Measurements from ENCODE around the gene IQSEC1. TPM values are rescaled to one million over a fixed set of nuclear protein-coding genes. Genes with fewer than 3 reads are reported as not detected.

IQSEC1 gene
- total and polyA plus RNA-seq, 2 experiments from 2014 or later = 8.0 to 51.9 TPM

DNA sequence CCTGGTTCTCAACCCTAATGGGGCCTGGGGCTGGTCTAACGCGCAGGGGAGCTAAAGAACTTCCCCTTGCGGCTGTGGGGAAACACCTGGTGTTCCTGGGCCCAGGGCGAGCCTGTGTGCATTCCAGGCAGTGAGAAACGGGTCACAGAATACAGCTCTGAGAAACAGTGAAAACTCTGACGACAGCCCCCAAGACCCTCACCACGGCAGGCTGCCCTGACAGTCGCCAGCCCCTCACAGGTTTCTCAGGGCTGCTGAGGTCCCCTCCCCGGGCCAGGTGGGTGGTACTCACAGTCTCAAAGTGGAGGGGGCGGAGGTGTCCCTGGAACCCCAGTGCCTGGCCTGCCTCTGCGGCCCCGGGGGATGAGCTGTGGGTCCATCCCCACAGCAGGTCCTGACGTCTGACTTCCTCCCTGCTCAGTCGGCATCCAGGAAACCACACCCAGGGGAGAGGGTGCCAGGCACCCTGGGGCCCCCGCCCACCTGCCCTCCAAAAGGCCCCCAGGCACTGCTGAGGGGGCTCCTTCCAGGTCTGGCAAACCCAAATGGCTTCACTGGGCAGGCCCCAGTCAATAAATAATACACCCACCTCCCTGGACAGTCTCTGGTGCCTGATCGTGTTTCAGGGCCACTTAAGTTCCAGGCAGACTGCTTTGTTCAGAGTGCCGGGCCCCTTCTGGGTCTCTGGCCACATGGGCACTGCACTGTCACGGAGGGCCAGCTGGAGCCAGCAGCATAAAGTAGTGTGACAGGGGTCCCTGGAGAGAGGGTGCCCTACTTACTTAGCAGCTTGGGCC lies 57.7 kb downstream of the IQSEC1 start:
- H3K27ac Mint-ChIP-seq = no peak overlapping the region

More for the DNA sequence above, 57.7 kb downstream of the IQSEC1 start:
- Mint-ChIP-seq H3K27me3 (ENCODE audit: insufficient read depth, low read depth, poor library complexity) (peaks cover 14% of the 10 kb centered on the region), H3K4me1 (peaks cover 48% of the 10 kb centered on the region), H3K36me3 (ENCODE audit: low read depth) (no peaks in the 10 kb centered on the region; the same call in 2 of the 3 replicates), H3K4me3 (no peak overlapping the region), H3K9me3 (no peaks in the 10 kb centered on the region)
- no peak for TF ChIP-seq ETS1 (IDR thresholded peaks at IDR 0.05)
- no peak for TF ChIP-seq CTCF (conservative IDR thresholded peaks at IDR 0.05; ENCODE audit: low read depth in 2 of 2)
- no peak for TF ChIP-seq EZH2phosphoT487 (IDR thresholded peaks at IDR 0.05; ENCODE audit: unreplicated experiment)
- TF ChIP-seq, protein P1, sequence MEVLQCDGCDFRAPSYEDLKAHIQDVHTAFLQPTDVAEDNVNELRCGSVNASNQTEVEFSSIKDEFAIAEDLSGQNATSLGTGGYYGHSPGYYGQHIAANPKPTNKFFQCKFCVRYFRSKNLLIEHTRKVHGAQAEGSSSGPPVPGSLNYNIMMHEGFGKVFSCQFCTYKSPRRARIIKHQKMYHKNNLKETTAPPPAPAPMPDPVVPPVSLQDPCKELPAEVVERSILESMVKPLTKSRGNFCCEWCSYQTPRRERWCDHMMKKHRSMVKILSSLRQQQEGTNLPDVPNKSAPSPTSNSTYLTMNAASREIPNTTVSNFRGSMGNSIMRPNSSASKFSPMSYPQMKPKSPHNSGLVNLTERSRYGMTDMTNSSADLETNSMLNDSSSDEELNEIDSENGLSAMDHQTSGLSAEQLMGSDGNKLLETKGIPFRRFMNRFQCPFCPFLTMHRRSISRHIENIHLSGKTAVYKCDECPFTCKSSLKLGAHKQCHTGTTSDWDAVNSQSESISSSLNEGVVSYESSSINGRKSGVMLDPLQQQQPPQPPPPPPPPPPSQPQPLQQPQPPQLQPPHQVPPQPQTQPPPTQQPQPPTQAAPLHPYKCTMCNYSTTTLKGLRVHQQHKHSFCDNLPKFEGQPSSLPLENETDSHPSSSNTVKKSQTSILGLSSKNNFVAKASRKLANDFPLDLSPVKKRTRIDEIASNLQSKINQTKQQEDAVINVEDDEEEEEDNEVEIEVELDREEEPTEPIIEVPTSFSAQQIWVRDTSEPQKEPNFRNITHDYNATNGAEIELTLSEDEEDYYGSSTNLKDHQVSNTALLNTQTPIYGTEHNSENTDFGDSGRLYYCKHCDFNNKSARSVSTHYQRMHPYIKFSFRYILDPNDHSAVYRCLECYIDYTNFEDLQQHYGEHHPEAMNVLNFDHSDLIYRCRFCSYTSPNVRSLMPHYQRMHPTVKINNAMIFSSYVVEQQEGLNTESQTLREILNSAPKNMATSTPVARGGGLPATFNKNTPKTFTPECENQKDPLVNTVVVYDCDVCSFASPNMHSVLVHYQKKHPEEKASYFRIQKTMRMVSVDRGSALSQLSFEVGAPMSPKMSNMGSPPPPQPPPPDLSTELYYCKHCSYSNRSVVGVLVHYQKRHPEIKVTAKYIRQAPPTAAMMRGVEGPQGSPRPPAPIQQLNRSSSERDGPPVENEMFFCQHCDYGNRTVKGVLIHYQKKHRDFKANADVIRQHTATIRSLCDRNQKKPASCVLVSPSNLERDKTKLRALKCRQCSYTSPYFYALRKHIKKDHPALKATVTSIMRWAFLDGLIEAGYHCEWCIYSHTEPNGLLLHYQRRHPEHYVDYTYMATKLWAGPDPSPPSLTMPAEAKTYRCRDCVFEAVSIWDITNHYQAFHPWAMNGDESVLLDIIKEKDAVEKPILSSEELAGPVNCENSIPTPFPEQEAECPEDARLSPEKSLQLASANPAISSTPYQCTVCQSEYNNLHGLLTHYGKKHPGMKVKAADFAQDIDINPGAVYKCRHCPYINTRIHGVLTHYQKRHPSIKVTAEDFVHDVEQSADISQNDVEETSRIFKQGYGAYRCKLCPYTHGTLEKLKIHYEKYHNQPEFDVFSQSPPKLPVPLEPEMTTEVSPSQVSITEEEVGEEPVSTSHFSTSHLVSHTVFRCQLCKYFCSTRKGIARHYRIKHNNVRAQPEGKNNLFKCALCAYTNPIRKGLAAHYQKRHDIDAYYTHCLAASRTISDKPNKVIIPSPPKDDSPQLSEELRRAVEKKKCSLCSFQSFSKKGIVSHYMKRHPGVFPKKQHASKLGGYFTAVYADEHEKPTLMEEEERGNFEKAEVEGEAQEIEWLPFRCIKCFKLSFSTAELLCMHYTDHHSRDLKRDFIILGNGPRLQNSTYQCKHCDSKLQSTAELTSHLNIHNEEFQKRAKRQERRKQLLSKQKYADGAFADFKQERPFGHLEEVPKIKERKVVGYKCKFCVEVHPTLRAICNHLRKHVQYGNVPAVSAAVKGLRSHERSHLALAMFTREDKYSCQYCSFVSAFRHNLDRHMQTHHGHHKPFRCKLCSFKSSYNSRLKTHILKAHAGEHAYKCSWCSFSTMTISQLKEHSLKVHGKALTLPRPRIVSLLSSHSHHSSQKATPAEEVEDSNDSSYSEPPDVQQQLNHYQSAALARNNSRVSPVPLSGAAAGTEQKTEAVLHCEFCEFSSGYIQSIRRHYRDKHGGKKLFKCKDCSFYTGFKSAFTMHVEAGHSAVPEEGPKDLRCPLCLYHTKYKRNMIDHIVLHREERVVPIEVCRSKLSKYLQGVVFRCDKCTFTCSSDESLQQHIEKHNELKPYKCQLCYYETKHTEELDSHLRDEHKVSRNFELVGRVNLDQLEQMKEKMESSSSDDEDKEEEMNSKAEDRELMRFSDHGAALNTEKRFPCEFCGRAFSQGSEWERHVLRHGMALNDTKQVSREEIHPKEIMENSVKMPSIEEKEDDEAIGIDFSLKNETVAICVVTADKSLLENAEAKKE (CRISPR knock-in tag; IDR thresholded peaks at IDR 0.05) = no peak
- no peak for TF ChIP-seq EZH2 (IDR thresholded peaks at IDR 0.05; ENCODE audit: low read depth, unreplicated experiment)
- TF ChIP-seq NANOG (IDR thresholded peaks at IDR 0.05; ENCODE audit: borderline replicate concordance) = no peak
- TF ChIP-seq STAT1 (IDR thresholded peaks at IDR 0.05; ENCODE audit: unreplicated experiment) = no peak
- no peak for TF ChIP-seq REST (IDR thresholded peaks at IDR 0.05; ENCODE audit: unreplicated experiment)
- no peak for TF ChIP-seq JUNB (IDR thresholded peaks at IDR 0.05; ENCODE audit: unreplicated experiment)
- TF ChIP-seq POLR2AphosphoS5 (IDR thresholded peaks at IDR 0.05; ENCODE audit: low read depth) = no peak
- Histone ChIP-seq H2AFZ (no peak overlapping the region), H3K4me2 (no peak overlapping the region), H4K20me1 (replicated peaks; ENCODE audit: insufficient read depth) (no peaks in the 10 kb centered on the region), H3F3A (replicated peaks; ENCODE audit: low read depth) (no peaks in the 10 kb centered on the region), H3K9me2 (ENCODE audit: insufficient read depth) (no peaks in the 10 kb centered on the region), H3K27ac (ENCODE audit: low read depth) (no peak overlapping the region), H3K79me2 (replicated peaks; ENCODE audit: insufficient read depth) (no peaks in the 10 kb centered on the region), H3K36me3 (ENCODE audit: insufficient read depth) (no peaks in the 10 kb centered on the region), H3K27me3 (ENCODE audit: insufficient read depth) (no peaks in the 10 kb centered on the region), H3K4me1 (ENCODE audit: insufficient read depth) (peaks cover 29% of the 10 kb centered on the region), H3K4me3 (no peak overlapping the region)
- ATAC-seq = no peak
- DNase-seq (ENCODE audit: low spot score) = no peak
